B cell (primary cell): ENCODE results near the gene DTWD2.

Experiments
- CTCF ChIP-seq: fragments of 200-600 bp; IDR thresholded peaks from one replicate; pipeline ENCODE4 v1.8.0; 2022; ENCODE audit warnings: antibody characterized with exemption, mild to moderate bottlenecking
- EZH2 ChIP-seq: IDR thresholded peaks from 2 replicates; pipeline ENCODE4 v1.6.1; 2012; ENCODE audit warnings: borderline replicate concordance, low read depth, mild to moderate bottlenecking, moderate library complexity, low read length; ENCODE audit not compliant: insufficient read depth, poor library complexity, severe bottlenecking

GRCh38 chr5:118956727-118957126 is 31.6 kb downstream of the DTWD2 start:
- no peak for TF ChIP-seq CTCF
- TF ChIP-seq EZH2: no peak
